ENCODE measurements around the gene ACSF2. TPM values are rescaled to one million over a fixed set of nuclear protein-coding genes. Genes with fewer than 3 reads are reported as not detected.

ACSF2 gene
- polyA plus RNA-seq, 1 experiment, result 52.1 TPM

- no peaks in the 10 kb centered on the region; the same call in 1 of the 2 replicates for H3K9me3 ChIP-seq (ENCODE audit: control insufficient read depth, insufficient read depth, low read length)
- ChIA-PET CTCF (interaction anchor here (2.3 kb wide), 1 partner anchor 32 kb away, joined by 11 read pairs; the partner anchor contains the start of gene RSAD1), POLR2A (no interaction called here)
- DNase-seq (ENCODE audit: low read depth, low spot score), result no peak
- peaks cover 4% of the 10 kb centered on the region for H3K27me3 ChIP-seq (ENCODE audit: control insufficient read depth, insufficient read depth, low read length)
- H3K4me3 ChIP-seq (ENCODE audit: low read depth, low read length), result no peak overlapping the region
- no peak overlapping the region for H3K27ac ChIP-seq (ENCODE audit: low read depth, low read length)
- no peak for TF ChIP-seq CTCF (IDR thresholded peaks at IDR 0.05; ENCODE audit: low read depth, low read length)
These were observed 85.0 kb downstream of the ACSF2 start for GRCh38 chr17:50511058-50511457.

GRCh38 chr17:50513495-50513894 lies 87.5 kb downstream of the ACSF2 start:
- no peak for TF ChIP-seq CTCF (IDR thresholded peaks at IDR 0.05; ENCODE audit: low read depth, low read length)
- ChIA-PET CTCF (interaction anchor here (2.0 kb wide), 1 partner anchor 12 kb away, joined by 5 read pairs; no protein-coding TSS in a partner anchor), POLR2A (no interaction called here)
- no peak overlapping the region for H3K27ac ChIP-seq (ENCODE audit: low read depth, low read length)
- no peak overlapping the region for H3K4me3 ChIP-seq (ENCODE audit: low read depth, low read length)
- no peaks in the 10 kb centered on the region; the same call in 1 of the 2 replicates for H3K9me3 ChIP-seq (ENCODE audit: control insufficient read depth, insufficient read depth, low read length)
- peaks cover 8% of the 10 kb centered on the region for H3K27me3 ChIP-seq (ENCODE audit: control insufficient read depth, insufficient read depth, low read length)
- no peak for DNase-seq (ENCODE audit: low read depth, low spot score)

GRCh38 chr17:50514388-50514787 lies 88.4 kb downstream of the ACSF2 start:
- DNase-seq (ENCODE audit: low read depth, low spot score), result no peak
- ChIA-PET CTCF (interaction anchor here (0.6 to 1.0 kb wide), 2 partner anchors 14 to 36 kb away, joined by 3 to 10 read pairs; partner anchors contain the start of gene RSAD1), POLR2A (interaction anchor here (0.7 kb wide), 1 partner anchor 107 kb away, joined by 3 read pairs; no protein-coding TSS in a partner anchor)
- TF ChIP-seq CTCF (IDR thresholded peaks at IDR 0.05; ENCODE audit: low read depth, low read length), result no peak
- H3K27ac ChIP-seq (ENCODE audit: low read depth, low read length), result no peak overlapping the region
- peaks cover 11% of the 10 kb centered on the region for H3K27me3 ChIP-seq (ENCODE audit: control insufficient read depth, insufficient read depth, low read length)
- H3K4me3 ChIP-seq (ENCODE audit: low read depth, low read length), result no peak overlapping the region
- no peaks in the 10 kb centered on the region for H3K9me3 ChIP-seq (ENCODE audit: control insufficient read depth, insufficient read depth, low read length)

GRCh38 chr17:50514936-50515702 lies 89.1 kb downstream of the ACSF2 start:
- Histone ChIP-seq H3K9me3 (ENCODE audit: control insufficient read depth, insufficient read depth, low read length) (no peaks in the 10 kb centered on the region), H3K27me3 (ENCODE audit: control insufficient read depth, insufficient read depth, low read length) (peaks cover 11% of the 10 kb centered on the region), H3K4me3 (ENCODE audit: low read depth, low read length) (no peak overlapping the region), H3K27ac (ENCODE audit: low read depth, low read length) (no peak overlapping the region)
- CTCF ChIA-PET, result interaction anchor here (0.6 to 1.0 kb wide), 3 partner anchors 14 to 365 kb away, joined by 3 to 10 read pairs (median 5); partner anchors contain the start of genes PPP1R9B and RSAD1
- no peak for DNase-seq (ENCODE audit: low read depth, low spot score)
- POLR2A ChIA-PET, result interaction anchor here (0.7 to 1.0 kb wide), 2 partner anchors 108 to 351 kb away, joined by 3 read pairs; partner anchors contain the start of gene TOB1
- TF ChIP-seq CTCF (IDR thresholded peaks at IDR 0.05; ENCODE audit: low read depth, low read length), result no peak

- no peak for DNase-seq (ENCODE audit: low read depth, low spot score)
- Histone ChIP-seq H3K27me3 (ENCODE audit: control insufficient read depth, insufficient read depth, low read length) (peaks cover 14% of the 10 kb centered on the region), H3K4me3 (ENCODE audit: low read depth, low read length) (no peak overlapping the region), H3K27ac (ENCODE audit: low read depth, low read length) (no peak overlapping the region), H3K9me3 (ENCODE audit: control insufficient read depth, insufficient read depth, low read length) (no peaks in the 10 kb centered on the region)
- CTCF ChIA-PET, result no interaction called here
- no peak for TF ChIP-seq CTCF (IDR thresholded peaks at IDR 0.05; ENCODE audit: low read depth, low read length)
- POLR2A ChIA-PET, result no interaction called here
These were observed 91.0 kb downstream of the ACSF2 start for GRCh38 chr17:50517011-50517410.

All from AG04450 (cell line).